ENCODE results near the gene MDC1. TPM values are rescaled to one million over a fixed set of nuclear protein-coding genes. Genes with fewer than 3 reads are reported as not detected.
A peak's percentile ranks its signal among the peaks of the same experiment; 100 is the strongest.
"Not testable (repeated sequence)": the region's sequence is repeated elsewhere in the genome, so short reads cannot be mapped to it uniquely, and the experiment has no call there.

MDC1 gene, protein sequence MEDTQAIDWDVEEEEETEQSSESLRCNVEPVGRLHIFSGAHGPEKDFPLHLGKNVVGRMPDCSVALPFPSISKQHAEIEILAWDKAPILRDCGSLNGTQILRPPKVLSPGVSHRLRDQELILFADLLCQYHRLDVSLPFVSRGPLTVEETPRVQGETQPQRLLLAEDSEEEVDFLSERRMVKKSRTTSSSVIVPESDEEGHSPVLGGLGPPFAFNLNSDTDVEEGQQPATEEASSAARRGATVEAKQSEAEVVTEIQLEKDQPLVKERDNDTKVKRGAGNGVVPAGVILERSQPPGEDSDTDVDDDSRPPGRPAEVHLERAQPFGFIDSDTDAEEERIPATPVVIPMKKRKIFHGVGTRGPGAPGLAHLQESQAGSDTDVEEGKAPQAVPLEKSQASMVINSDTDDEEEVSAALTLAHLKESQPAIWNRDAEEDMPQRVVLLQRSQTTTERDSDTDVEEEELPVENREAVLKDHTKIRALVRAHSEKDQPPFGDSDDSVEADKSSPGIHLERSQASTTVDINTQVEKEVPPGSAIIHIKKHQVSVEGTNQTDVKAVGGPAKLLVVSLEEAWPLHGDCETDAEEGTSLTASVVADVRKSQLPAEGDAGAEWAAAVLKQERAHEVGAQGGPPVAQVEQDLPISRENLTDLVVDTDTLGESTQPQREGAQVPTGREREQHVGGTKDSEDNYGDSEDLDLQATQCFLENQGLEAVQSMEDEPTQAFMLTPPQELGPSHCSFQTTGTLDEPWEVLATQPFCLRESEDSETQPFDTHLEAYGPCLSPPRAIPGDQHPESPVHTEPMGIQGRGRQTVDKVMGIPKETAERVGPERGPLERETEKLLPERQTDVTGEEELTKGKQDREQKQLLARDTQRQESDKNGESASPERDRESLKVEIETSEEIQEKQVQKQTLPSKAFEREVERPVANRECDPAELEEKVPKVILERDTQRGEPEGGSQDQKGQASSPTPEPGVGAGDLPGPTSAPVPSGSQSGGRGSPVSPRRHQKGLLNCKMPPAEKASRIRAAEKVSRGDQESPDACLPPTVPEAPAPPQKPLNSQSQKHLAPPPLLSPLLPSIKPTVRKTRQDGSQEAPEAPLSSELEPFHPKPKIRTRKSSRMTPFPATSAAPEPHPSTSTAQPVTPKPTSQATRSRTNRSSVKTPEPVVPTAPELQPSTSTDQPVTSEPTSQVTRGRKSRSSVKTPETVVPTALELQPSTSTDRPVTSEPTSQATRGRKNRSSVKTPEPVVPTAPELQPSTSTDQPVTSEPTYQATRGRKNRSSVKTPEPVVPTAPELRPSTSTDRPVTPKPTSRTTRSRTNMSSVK (N-terminal part only)
- 10 to 100 TPM; 79.5 to 88.7 TPM for total RNA-seq

DNA sequence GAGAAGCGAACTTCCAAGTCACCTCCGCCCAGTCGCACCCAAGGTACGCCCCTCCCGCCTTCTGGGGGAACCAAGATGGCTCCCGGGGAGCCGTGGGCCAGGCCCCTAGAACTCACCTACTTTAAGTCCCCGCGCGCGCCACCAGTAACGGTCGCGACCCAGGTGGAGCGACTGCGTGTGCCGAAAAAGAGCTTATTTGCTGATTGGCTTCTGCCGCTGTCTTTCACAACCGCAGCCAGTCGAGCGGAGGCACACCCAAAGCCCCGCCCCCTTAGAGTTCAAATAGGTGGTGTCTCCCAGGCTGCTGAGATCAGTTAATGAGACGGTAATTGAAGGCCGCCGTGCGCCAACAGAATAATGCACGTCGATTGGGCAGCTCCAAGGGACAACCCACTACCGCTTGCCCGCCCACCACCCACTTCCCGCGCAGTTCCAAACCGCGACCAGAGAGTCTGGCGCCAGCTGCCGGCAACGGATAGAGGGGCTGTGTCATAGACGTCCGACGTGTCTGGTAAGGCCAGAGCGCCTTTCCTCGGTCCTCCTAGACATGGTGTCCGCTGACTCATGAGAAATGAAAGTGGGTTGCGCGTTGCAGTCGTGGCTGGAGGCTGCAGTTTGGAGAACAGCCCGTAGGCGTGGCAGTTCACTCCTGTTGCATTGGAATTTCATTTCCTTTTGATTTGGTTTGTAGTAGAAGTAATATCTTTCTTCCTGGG, at the start of gene MDC1:
TSS of gene MDC1 (minus strand) at position 153 of the 716 bp plus-strand sequence. CDS start 2,106 bp downstream, outside the sequence.
- CTCF ChIA-PET: interaction anchor here (0.5 to 24.6 kb wide), 7 partner anchors 10 to 371 kb away, joined by 3 to 628 read pairs (median 3); partner anchors contain the start of gene DHX16
- Mint-ChIP-seq H3K27me3 (no peaks in the 10 kb centered on the region), H3K27ac (peak within 1 kb of the TSS; percentile 99), H3K4me1 (ENCODE audit: low read depth) (peaks cover 40% of the 10 kb centered on the region), H3K36me3 (peaks cover 62% of the 10 kb centered on the region), H3K4me3 (peak within 1 kb of the TSS; percentile 92), H3K9me3 (no peaks in the 10 kb centered on the region)
- POLR2A ChIA-PET: interaction anchor here (0.5 to 9.7 kb wide), 14 partner anchors 11 to 160 kb away, joined by 3 to 209 read pairs (median 5); partner anchors contain the start of genes DHX16, IER3, MRPS18B and NRM
- intact Hi-C loops (cut with micrococcal nuclease): loop anchor here (1.0 to 2.0 kb wide), 5 partner anchors 25 to 160 kb away; partner anchors contain the start of genes ABCF1, FLOT1, GNL1 and MRPS18B
- peak; percentile 100 for DNase-seq

DNA sequence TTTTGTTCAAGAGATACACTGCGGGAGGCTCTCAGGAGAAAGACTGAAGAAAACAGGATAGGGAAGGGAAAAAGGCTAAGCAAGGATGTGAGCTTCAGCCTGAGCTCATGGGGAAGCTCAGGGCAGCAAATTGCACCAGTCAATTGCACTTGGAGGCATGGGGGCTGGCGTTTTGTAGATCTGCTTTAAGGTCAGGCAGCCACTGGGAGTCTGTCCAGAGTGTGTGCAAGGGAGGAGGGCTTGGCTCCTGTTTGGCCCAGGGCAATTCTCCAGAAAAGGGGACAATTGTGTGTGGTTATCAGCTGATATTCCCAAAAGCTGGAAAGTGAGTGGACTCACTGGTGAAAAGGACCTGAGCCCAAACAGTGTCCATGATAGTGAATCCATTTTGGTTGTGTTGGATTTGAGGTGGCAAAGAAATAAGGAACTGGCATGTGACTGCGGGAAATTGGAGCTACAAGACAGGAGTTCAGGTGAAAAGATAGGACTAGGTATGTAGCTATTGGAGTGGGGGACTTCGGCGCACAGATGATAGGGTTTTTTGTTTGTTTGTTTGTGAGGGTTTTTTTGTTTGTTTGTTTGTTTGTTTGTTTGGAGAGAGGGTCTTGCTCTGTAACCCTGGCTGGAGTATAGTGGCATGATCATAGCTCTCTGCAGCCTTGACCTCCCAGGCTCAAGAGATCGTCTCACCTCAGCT, 49.5 kb upstream of the MDC1 start:
- CTCF ChIA-PET: interaction anchor here (1.2 to 1.4 kb wide), 4 partner anchors 19 to 63 kb away, joined by 3 to 6 read pairs (median 4); no protein-coding TSS in a partner anchor
- H3K9me3 Mint-ChIP-seq: peaks cover 3% of the 10 kb centered on the region
- H3K27ac Mint-ChIP-seq: peak overlapping the region; percentile 93
- peaks cover 68% of the 10 kb centered on the region for H3K4me1 Mint-ChIP-seq (ENCODE audit: low read depth)
- no peak for DNase-seq
- H3K36me3 Mint-ChIP-seq: no peaks in the 10 kb centered on the region
- no peak overlapping the region for H3K4me3 Mint-ChIP-seq
- POLR2A ChIA-PET: interaction anchor here (0.6 to 2.3 kb wide), 3 partner anchors 19 to 22 kb away, joined by 3 to 10 read pairs (median 4); partner anchors contain the start of gene IER3
- intact Hi-C loops (cut with micrococcal nuclease): no loop called here
- H3K27me3 Mint-ChIP-seq: no peaks in the 10 kb centered on the region

DNA sequence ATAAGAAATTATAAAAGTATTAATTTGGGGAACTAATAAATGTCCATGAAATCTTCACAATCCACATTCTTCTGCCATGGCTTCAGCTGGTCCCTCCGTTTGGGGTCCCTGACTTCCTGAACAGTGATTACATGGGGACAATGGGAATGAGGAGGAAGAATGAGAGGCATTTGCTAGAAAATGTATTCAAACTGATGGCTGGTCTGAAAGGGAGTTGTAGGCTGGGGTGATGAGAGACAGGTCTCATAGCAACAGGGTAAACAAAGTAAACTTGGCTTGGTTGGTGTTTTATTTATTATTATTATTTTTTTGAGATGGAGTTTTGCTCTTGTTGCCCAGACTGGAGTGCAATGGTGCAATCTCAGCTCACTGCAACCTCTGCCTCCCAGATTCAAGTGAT, 48.4 kb upstream of the MDC1 start:
- DNase-seq; intact Hi-C loops (cut with micrococcal nuclease); H3K4me3 Mint-ChIP-seq; H3K27me3 Mint-ChIP-seq; H3K9me3 Mint-ChIP-seq; H3K27ac Mint-ChIP-seq; H3K36me3 Mint-ChIP-seq: not testable (repeated sequence)
- ChIA-PET POLR2A (interaction anchor here (0.6 to 2.3 kb wide), 3 partner anchors 20 to 152 kb away, joined by 3 to 10 read pairs (median 4); partner anchors contain the start of gene IER3), CTCF (interaction anchor here (1.2 to 1.4 kb wide), 3 partner anchors 55 to 64 kb away, joined by 3 to 6 read pairs (median 4); no protein-coding TSS in a partner anchor)
- peaks cover 70% of the 10 kb centered on the region for H3K4me1 Mint-ChIP-seq (ENCODE audit: low read depth)

DNA sequence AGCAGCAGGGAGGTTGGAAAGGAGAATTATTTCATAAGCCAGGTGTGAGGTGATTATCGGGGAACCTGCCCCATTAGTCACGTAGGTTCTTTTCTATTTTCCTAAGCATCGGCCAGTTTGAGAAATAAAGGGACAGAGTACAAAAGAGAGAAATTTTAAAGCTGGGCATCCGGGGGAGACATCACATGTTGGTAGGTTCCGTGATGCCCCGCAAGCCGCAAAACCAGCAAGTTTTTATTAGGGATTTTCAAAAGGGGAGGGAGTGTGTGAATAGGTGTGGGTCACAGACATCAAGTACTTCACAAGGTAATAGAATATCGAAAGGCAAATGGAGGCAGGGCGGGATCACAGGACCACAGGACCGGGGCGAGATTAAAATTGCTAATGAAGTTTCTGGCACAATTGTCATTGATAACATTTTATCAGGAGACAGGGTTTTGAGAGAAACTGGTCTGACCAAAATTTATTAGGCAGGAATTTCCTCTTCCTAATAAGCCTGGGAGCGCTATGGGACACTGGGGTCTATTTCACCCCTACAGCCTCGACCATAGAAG, 47.5 kb upstream of the MDC1 start:
- ChIA-PET POLR2A (interaction anchor here (0.8 to 2.3 kb wide), 2 partner anchors 17 to 20 kb away, joined by 3 to 10 read pairs; partner anchors contain the start of gene IER3), CTCF (interaction anchor here (1.1 kb wide), 1 partner anchor 56 kb away, joined by 5 read pairs; no protein-coding TSS in a partner anchor)
- H3K4me3 Mint-ChIP-seq; H3K27me3 Mint-ChIP-seq; H3K36me3 Mint-ChIP-seq; DNase-seq; H3K9me3 Mint-ChIP-seq; intact Hi-C loops (cut with micrococcal nuclease): not testable (repeated sequence)
- Mint-ChIP-seq H3K4me1 (ENCODE audit: low read depth) (peaks cover 62% of the 10 kb centered on the region), H3K27ac (peak overlapping the region; percentile 34)

DNA sequence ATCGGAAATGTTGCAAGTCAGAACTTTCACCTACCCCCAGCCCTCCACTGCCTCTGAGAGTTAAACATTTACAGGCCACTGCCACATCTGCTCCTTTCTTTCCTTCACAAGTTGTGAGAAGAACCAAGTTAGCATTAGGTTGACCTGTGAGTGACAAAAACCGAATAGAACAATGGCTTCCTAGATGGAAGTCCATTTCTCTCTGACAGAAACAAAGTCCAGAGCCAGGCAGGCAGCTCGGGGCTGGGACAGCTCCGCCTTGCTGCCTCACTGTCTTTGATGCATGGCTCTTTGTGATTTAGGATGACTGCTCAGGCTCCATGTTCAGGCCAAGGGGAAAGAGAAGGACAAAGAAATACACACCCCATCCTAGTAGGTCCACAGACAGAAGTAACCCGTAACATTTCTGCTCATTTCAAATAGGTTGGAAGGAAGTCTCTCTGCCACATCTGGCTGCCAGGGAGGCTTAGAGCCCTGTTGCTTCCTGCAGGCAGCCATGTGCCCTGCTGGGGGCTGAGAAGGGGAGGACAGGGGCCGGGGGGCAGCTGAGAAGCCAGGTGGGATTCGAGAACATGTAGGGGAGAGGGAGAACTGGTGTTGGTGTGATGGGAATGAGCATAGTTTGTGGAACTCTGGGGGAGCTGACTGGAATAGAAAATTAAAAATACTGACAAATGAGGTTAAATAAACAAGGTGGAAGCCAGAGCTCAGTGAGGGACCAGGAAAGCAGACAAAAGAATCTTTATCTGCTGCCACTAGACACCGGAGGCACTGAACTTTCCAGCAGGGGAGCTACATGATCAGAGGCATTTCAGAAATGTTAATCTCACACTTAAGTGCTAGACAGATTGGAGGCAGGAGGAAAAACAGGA, 46.8 kb upstream of the MDC1 start:
- intact Hi-C loops (cut with micrococcal nuclease): no loop called here
- Mint-ChIP-seq H3K4me1 (ENCODE audit: low read depth) (peaks cover 59% of the 10 kb centered on the region), H3K36me3 (no peaks in the 10 kb centered on the region), H3K27me3 (no peaks in the 10 kb centered on the region), H3K27ac (peak overlapping the region; percentile 34), H3K4me3 (no peak overlapping the region), H3K9me3 (no peaks in the 10 kb centered on the region)
- DNase-seq: no peak
- CTCF ChIA-PET: interaction anchor here (1.1 to 1.8 kb wide), 3 partner anchors 57 to 316 kb away, joined by 3 to 5 read pairs (median 3); no protein-coding TSS in a partner anchor
- POLR2A ChIA-PET: interaction anchor here (0.6 to 0.8 kb wide), 2 partner anchors 17 to 67 kb away, joined by 3 read pairs; no protein-coding TSS in a partner anchor

DNA sequence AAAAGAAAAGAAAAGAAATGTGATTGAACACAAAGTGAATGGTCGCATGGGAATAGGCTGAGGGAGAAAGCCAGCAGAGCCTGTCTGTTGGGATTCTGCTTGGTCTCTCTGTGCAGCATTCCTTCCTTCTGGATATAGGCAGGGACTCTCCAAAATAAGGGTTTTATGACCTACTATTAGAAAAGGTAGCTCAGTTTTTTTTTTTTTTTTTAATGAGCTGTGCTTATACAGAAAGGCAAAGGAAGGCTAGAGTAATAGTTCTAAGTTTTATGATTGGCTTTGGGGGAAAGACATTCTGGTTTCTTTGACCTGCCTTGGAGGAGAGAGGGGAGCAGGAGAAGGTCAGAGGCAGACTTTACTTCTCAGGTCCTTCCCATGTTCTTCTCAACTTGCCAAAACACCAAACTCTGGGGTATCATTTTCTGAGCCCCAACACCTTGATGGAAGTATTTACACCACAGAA, 46.1 kb upstream of the MDC1 start:
- Mint-ChIP-seq H3K4me3 (no peak overlapping the region), H3K9me3 (no peaks in the 10 kb centered on the region), H3K4me1 (ENCODE audit: low read depth) (peaks cover 55% of the 10 kb centered on the region), H3K27ac (no peak overlapping the region), H3K36me3 (no peaks in the 10 kb centered on the region), H3K27me3 (no peaks in the 10 kb centered on the region)
- ChIA-PET POLR2A (interaction anchor here (0.6 kb wide), 1 partner anchor 68 kb away, joined by 3 read pairs; no protein-coding TSS in a partner anchor), CTCF (interaction anchor here (1.1 to 1.8 kb wide), 2 partner anchors 84 to 317 kb away, joined by 3 read pairs; no protein-coding TSS in a partner anchor)
- DNase-seq: no peak
- intact Hi-C loops (cut with micrococcal nuclease): no loop called here

DNA sequence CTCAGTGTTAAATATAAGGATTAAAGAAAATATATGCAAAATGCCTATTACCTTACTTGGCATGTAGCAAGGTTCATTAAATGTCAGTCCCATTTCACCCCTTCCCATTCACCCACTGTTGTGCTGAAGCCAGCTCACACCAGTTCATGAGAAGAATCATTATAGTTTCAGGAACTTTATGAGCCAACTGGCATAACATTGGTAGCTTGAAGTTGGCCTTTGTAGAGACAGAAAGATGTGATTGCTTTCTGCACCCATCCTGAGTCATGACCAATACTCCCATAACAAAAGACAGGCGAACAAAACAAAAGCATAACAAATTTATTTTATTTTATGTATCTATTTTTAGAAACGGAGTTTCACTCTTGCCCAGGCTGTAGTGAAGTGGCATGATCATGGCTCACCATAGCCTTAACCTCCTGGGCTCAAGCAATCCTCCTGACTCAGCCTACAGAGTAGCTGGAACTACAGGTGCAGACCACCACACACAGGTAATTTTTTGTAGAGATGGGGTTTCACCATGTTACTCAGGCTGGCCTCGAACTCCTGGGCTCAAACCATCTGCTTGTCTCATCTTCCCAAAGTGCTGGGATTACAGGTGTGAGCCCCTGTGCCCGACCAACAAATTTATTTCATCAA, 44.8 kb upstream of the MDC1 start:
- H3K27ac Mint-ChIP-seq: peak overlapping the region; percentile 50
- intact Hi-C loops (cut with micrococcal nuclease): loop anchor here (1.0 kb wide), 1 partner anchor 48 kb away; no protein-coding TSS in a partner anchor
- POLR2A ChIA-PET: interaction anchor here (0.6 to 1.6 kb wide), 5 partner anchors 8 to 65 kb away, joined by 3 to 9 read pairs (median 4); partner anchors contain the start of gene IER3
- no peaks in the 10 kb centered on the region for H3K36me3 Mint-ChIP-seq
- no peaks in the 10 kb centered on the region for H3K9me3 Mint-ChIP-seq
- H3K27me3 Mint-ChIP-seq: no peaks in the 10 kb centered on the region
- no peak overlapping the region for H3K4me3 Mint-ChIP-seq
- no peak for DNase-seq
- peaks cover 48% of the 10 kb centered on the region for H3K4me1 Mint-ChIP-seq (ENCODE audit: low read depth)
- CTCF ChIA-PET: interaction anchor here (0.6 to 1.8 kb wide), 5 partner anchors 31 to 83 kb away, joined by 3 read pairs; no protein-coding TSS in a partner anchor

DNA sequence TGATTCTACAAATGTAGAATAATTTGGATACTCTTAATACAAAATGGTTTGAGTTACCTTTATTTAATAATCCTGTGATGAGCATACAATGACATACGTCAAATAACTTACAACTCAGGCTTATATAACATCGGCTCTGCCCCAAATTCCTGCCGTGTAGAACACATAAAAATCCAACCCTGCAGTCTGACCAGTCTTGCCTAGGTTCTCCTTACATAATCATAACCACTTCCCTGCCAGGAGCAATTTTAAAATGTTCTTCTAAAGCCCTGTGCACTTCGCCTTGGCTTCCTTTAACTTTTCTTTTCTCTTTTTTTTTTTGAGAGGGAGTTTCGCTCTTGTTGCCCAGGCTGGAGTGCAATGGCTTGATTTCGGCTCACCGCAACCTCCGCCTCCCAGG, 43.5 kb upstream of the MDC1 start:
- ChIA-PET POLR2A (interaction anchor here (1.2 to 1.5 kb wide), 2 partner anchors 9 to 16 kb away, joined by 7 to 9 read pairs; partner anchors contain the start of gene IER3), CTCF (interaction anchor here (1.4 kb wide), 1 partner anchor 62 kb away, joined by 3 read pairs; no protein-coding TSS in a partner anchor)
- H3K4me3 Mint-ChIP-seq: no peak overlapping the region

More for the DNA sequence above, 43.5 kb upstream of the MDC1 start:
- Mint-ChIP-seq H3K9me3 (no peaks in the 10 kb centered on the region), H3K36me3 (no peaks in the 10 kb centered on the region), H3K27me3 (no peaks in the 10 kb centered on the region), H3K27ac (no peak overlapping the region), H3K4me1 (ENCODE audit: low read depth) (peaks cover 40% of the 10 kb centered on the region)
- no peak for DNase-seq
- intact Hi-C loops (cut with micrococcal nuclease): no loop called here
